ENCODE results near the gene VSIR. TPM values are rescaled to one million over a fixed set of nuclear protein-coding genes. Genes with fewer than 3 reads are reported as not detected.

VSIR gene
- total RNA-seq, 4 donors from 2014 or later, result 54.3 to 77.0 (median 61.6) TPM

- DNase-seq, result no peak
- no peak overlapping the region for H3K27ac ChIP-seq
- no peak overlapping the region for H3K4me3 ChIP-seq
- H3K27me3 ChIP-seq, result no peaks in the 10 kb centered on the region
- intact Hi-C loops (cut with DNase I; ENCODE audit: low total_unique reads), result loop anchor here (10.0 kb wide), 2 partner anchors 431 to 501 kb away; partner anchors contain the start of gene SLC29A3
- in situ Hi-C loops (cut with MboI; ENCODE audit: low pct_ligation_motif_present in 1 of 4, low pct_unique_long_range_greater_than_20kb in 1 of 4, low sequenced_read_pairs in 3 of 4), result loop anchor here (10.0 to 25.0 kb wide), 5 partner anchors 103 to 503 kb away; partner anchors contain the start of genes CDH23 (in 3 of the 4), SLC29A3 (in 2 of the 4) and C10orf105 (in 1 of the 4)
- peaks cover 0 to 4% (median 0%) of the 10 kb centered on the region in 4 donors for H3K4me1 ChIP-seq
- 80 to 88% methylated on average over 2 to 15 of the region's 15 CpGs for WGBS, 2 donors (ENCODE audit: low coverage in 1 of 2)
- no peaks in the 10 kb centered on the region for H3K9me3 ChIP-seq
- peaks cover 0 to 39% (median 22%) of the 10 kb centered on the region in 4 donors for H3K36me3 ChIP-seq
- TF ChIP-seq EP300 (IDR thresholded peaks at IDR 0.05; ENCODE audit: low read depth) (no peak), POLR2AphosphoS5 (IDR thresholded peaks at IDR 0.05) (no peak), CTCF (IDR thresholded peaks at IDR 0.05) (no peak), POLR2A (IDR thresholded peaks at IDR 0.05) (no peak)
These were observed 42.3 kb upstream of the VSIR start for GRCh38 chr10:71815515-71816130.

GRCh38 chr10:71814922-71815411 is 41.6 kb upstream of the VSIR start:
- Histone ChIP-seq H3K4me1 (peaks cover 0 to 4% (median 0%) of the 10 kb centered on the region in 4 donors), H3K36me3 (peaks cover 0 to 33% (median 19%) of the 10 kb centered on the region in 4 donors), H3K27me3 (no peaks in the 10 kb centered on the region), H3K4me3 (no peak overlapping the region), H3K9me3 (no peaks in the 10 kb centered on the region), H3K27ac (no peak overlapping the region)
- in situ Hi-C loops (cut with MboI; ENCODE audit: low pct_ligation_motif_present in 1 of 4, low pct_unique_long_range_greater_than_20kb in 1 of 4, low sequenced_read_pairs in 3 of 4), result loop anchor here (10.0 to 25.0 kb wide), 5 partner anchors 103 to 503 kb away; partner anchors contain the start of genes CDH23 (in 3 of the 4), SLC29A3 (in 2 of the 4) and C10orf105 (in 1 of the 4)
- no peak for DNase-seq
- no peak for TF ChIP-seq POLR2AphosphoS5 (IDR thresholded peaks at IDR 0.05)
- TF ChIP-seq CTCF (IDR thresholded peaks at IDR 0.05), result no peak
- no peak for TF ChIP-seq POLR2A (IDR thresholded peaks at IDR 0.05)
- no peak for TF ChIP-seq EP300 (IDR thresholded peaks at IDR 0.05; ENCODE audit: low read depth)
- WGBS, 2 donors (ENCODE audit: low coverage in 1 of 2), result 90 to 91% methylated on average over 2 to 26 of the region's 26 CpGs
- intact Hi-C loops (cut with DNase I; ENCODE audit: low total_unique reads), result loop anchor here (10.0 kb wide), 2 partner anchors 430 to 500 kb away; partner anchors contain the start of gene SLC29A3

- peaks cover 0 to 16% (median 7%) of the 10 kb centered on the region in 4 donors for H3K36me3 ChIP-seq
- in situ Hi-C loops (cut with MboI; ENCODE audit: low pct_ligation_motif_present in 1 of 4, low pct_unique_long_range_greater_than_20kb in 1 of 4, low sequenced_read_pairs in 3 of 4), result loop anchor here (10.0 to 25.0 kb wide), 5 partner anchors 101 to 501 kb away; partner anchors contain the start of genes CDH23 (in 3 of the 4), SLC29A3 (in 2 of the 4) and C10orf105 (in 1 of the 4)
- H3K9me3 ChIP-seq, result no peaks in the 10 kb centered on the region
- peaks cover 0 to 4% (median 0%) of the 10 kb centered on the region in 4 donors for H3K4me1 ChIP-seq
- no peaks in the 10 kb centered on the region for H3K27me3 ChIP-seq
- H3K4me3 ChIP-seq, result no peak overlapping the region
- no peak for DNase-seq
- no peak overlapping the region for H3K27ac ChIP-seq
- intact Hi-C loops (cut with DNase I; ENCODE audit: low total_unique reads), result loop anchor here (10.0 kb wide), 2 partner anchors 428 to 498 kb away; partner anchors contain the start of gene SLC29A3
- WGBS, 2 donors (ENCODE audit: low coverage in 1 of 2), result 74% methylated on average over 11 of the region's 11 CpGs; no CpG with 5 or more reads in 1 of the 2 donors
- TF ChIP-seq POLR2A (IDR thresholded peaks at IDR 0.05), result no peak
- TF ChIP-seq EP300 (IDR thresholded peaks at IDR 0.05; ENCODE audit: low read depth), result no peak
- TF ChIP-seq CTCF (IDR thresholded peaks at IDR 0.05), result no peak
- no peak for TF ChIP-seq POLR2AphosphoS5 (IDR thresholded peaks at IDR 0.05)
These were observed 39.7 kb upstream of the VSIR start for GRCh38 chr10:71812913-71813590.

All from transverse colon (tissue), 4 donors.